ENCODE measurements around the gene EVI5. TPM values are rescaled to one million over a fixed set of nuclear protein-coding genes. Genes with fewer than 3 reads are reported as not detected.
A peak's percentile ranks its signal among the peaks of the same experiment; 100 is the strongest.
"Not testable (repeated sequence)": the region's sequence is repeated elsewhere in the genome, so short reads cannot be mapped to it uniquely, and the experiment has no call there.

EVI5 gene
- total RNA-seq, 1 donor from 2014 or later = 18.9 TPM

- intact Hi-C loops (cut with DNase I) = no loop called here
- ATAC-seq (ENCODE audit: poor library complexity) (no peak), DNase-seq (no peak)
These were observed 13.1 kb upstream of the EVI5 start for GRCh38 chr1:92797961-92798360.

- no peak for ATAC-seq (ENCODE audit: poor library complexity)
- no peak for DNase-seq
- intact Hi-C loops (cut with DNase I) = no loop called here
These were observed 12.4 kb upstream of the EVI5 start for GRCh38 chr1:92797297-92797696.

- intact Hi-C loops (cut with DNase I) = no loop called here
- no peak for DNase-seq
- ATAC-seq (ENCODE audit: poor library complexity) = no peak
These were observed 10.3 kb upstream of the EVI5 start for GRCh38 chr1:92795166-92795565.

GRCh38 chr1:92792340-92792782, 7.5 kb upstream of the EVI5 start:
- DNase-seq (no peak), ATAC-seq (ENCODE audit: poor library complexity) (peak; percentile 38)
- intact Hi-C loops (cut with DNase I) = no loop called here

GRCh38 chr1:92791487-92792066, 6.7 kb upstream of the EVI5 start:
- intact Hi-C loops (cut with DNase I) = no loop called here
- DNase-seq (no peak), ATAC-seq (ENCODE audit: poor library complexity) (peak; percentile 29)

GRCh38 chr1:92790867-92791266, 6.0 kb upstream of the EVI5 start:
- intact Hi-C loops (cut with DNase I) = no loop called here
- ATAC-seq (ENCODE audit: poor library complexity) (no peak), DNase-seq (no peak)

GRCh38 chr1:92790081-92790480, 5.2 kb upstream of the EVI5 start:
- DNase-seq = no peak
- intact Hi-C loops (cut with DNase I) = no loop called here
- ATAC-seq (ENCODE audit: poor library complexity) = no peak

- intact Hi-C loops (cut with DNase I) = no loop called here
- ATAC-seq (ENCODE audit: poor library complexity) (no peak), DNase-seq (no peak)
These were observed 1.4 kb upstream of the EVI5 start for GRCh38 chr1:92786111-92786901.

GRCh38 chr1:92784021-92784638, 778 bp downstream of the EVI5 start:
- DNase-seq (no peak), ATAC-seq (ENCODE audit: poor library complexity) (peak; percentile 1)
- intact Hi-C loops (cut with DNase I) = no loop called here

- ATAC-seq (ENCODE audit: poor library complexity); DNase-seq; intact Hi-C loops (cut with DNase I): not testable (repeated sequence)
These were observed 1.4 kb downstream of the EVI5 start for GRCh38 chr1:92783550-92783949.

GRCh38 chr1:92778376-92778775, 6.5 kb downstream of the EVI5 start:
- DNase-seq (no peak), ATAC-seq (ENCODE audit: poor library complexity) (no peak)
- intact Hi-C loops (cut with DNase I) = no loop called here

- ATAC-seq (ENCODE audit: poor library complexity) = no peak
- intact Hi-C loops (cut with DNase I) = no loop called here
- DNase-seq = no peak
These were observed 10.5 kb downstream of the EVI5 start for GRCh38 chr1:92774407-92774806.

- intact Hi-C loops (cut with DNase I); DNase-seq; ATAC-seq (ENCODE audit: poor library complexity): not testable (repeated sequence)
These were observed 11.2 kb downstream of the EVI5 start for GRCh38 chr1:92773749-92774148.

GRCh38 chr1:92769856-92770255, 15.1 kb downstream of the EVI5 start:
- intact Hi-C loops (cut with DNase I) = no loop called here

GRCh38 chr1:92768915-92769314, 16.0 kb downstream of the EVI5 start:
- DNase-seq (no peak), ATAC-seq (ENCODE audit: poor library complexity) (no peak)
- intact Hi-C loops (cut with DNase I) = no loop called here

More at GRCh38 chr1:92769856-92770255, 15.1 kb downstream of the EVI5 start:
- DNase-seq = no peak
- no peak for ATAC-seq (ENCODE audit: poor library complexity)

- intact Hi-C loops (cut with DNase I) = no loop called here
- DNase-seq = no peak
- no peak for ATAC-seq (ENCODE audit: poor library complexity)
These were observed 16.6 kb downstream of the EVI5 start for GRCh38 chr1:92768296-92768695.

GRCh38 chr1:92764116-92764515, 20.8 kb downstream of the EVI5 start:
- ATAC-seq (ENCODE audit: poor library complexity) (no peak), DNase-seq (no peak)
- intact Hi-C loops (cut with DNase I) = no loop called here

GRCh38 chr1:92762355-92762754, 22.6 kb downstream of the EVI5 start:
- ATAC-seq (ENCODE audit: poor library complexity) = no peak
- no peak for DNase-seq
- intact Hi-C loops (cut with DNase I) = no loop called here

GRCh38 chr1:92759361-92759760, 25.5 kb downstream of the EVI5 start:
- intact Hi-C loops (cut with DNase I) = no loop called here
- DNase-seq (no peak), ATAC-seq (ENCODE audit: poor library complexity) (no peak)

- intact Hi-C loops (cut with DNase I) = no loop called here
- DNase-seq = no peak
- peak; percentile 21 for ATAC-seq (ENCODE audit: poor library complexity)
These were observed 28.4 kb downstream of the EVI5 start for GRCh38 chr1:92756537-92756936.

All from Right ventricle myocardium superior (tissue), 1 donor.